ENCODE measurements around the gene ANKRD6.

DNA sequence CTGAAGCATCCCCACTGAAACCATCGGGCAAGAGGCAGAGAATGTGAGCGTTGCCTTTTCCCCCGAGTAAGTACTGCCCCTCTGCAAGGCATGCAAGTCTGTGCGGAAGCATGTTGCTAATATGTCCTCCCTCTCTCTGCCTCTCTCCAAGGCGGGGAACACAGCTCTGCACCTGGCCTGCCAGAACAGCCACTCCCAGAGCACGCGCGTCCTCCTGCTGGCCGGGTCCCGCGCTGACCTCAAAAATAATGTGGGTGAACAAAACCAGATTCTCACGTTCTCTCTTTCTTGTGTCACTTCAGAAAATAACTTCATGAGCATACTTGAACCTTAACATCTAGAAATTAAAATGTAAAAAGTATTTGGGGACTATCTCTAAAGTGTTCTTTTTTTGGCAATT lies 179.2 kb downstream of the ANKRD6 start:
- TF ChIP-seq GATA3 (IDR thresholded peaks at IDR 0.05; ENCODE audit: low read depth, low read length) (no peak), GATA2 (IDR thresholded peaks at IDR 0.05; ENCODE audit: low read depth, low read length) (no peak)

All from SH-SY5Y (cell line).